GM12878 (cell line): Measurements from ENCODE around the gene CRELD2. TPM values are rescaled to one million over a fixed set of nuclear protein-coding genes. Genes with fewer than 3 reads are reported as not detected.

Experiments used
- ATAC-seq: fragments of 200-7000 bp; cut with Tn5 transposase; 3 replicates; pipeline ENCODE4 v1.9.1; 2020; ENCODE audit warnings: mild to moderate bottlenecking, moderate library complexity
- BruUV-seq: library from RNA; stranded (reverse); fragments of 400-500 nt; replicated peaks from 2 replicates; lab custom pipeline; 2021; lab: Mats Ljungman, UMichigan
- CTCF ChIA-PET: fragments of 300-600 bp; sonication (Branson Sonifier 250); formaldehyde crosslinking; extraction: SDS; loops from one replicate; lab custom pipeline; 2021; ENCODE audit warnings: inconsistent platforms; lab: Yijun Ruan, JAX
- POLR2A ChIA-PET: fragments of 350-600 bp; formaldehyde crosslinking; extraction: SDS; loops from one replicate; lab custom pipeline; 2021; ENCODE audit warnings: inconsistent platforms; lab: Charles Lee
- RAD21 ChIA-PET: fragments of 300-600 bp; sonication (Branson Sonifier 250); formaldehyde crosslinking; loops from one replicate; lab custom pipeline; 2023; ENCODE audit warnings: antibody characterized with exemption; ENCODE audit not compliant: unreplicated experiment; lab: Charles Lee
- SMC1A ChIA-PET: fragments of 300-600 bp; sonication (Branson Sonifier 250); formaldehyde crosslinking; loops from one replicate; lab custom pipeline; 2023; ENCODE audit not compliant: unreplicated experiment, uncharacterized antibody; lab: Charles Lee
- DNase-seq: peaks from one replicate; pipeline ENCODE4 v3.0.0-alpha.2; 2011; ENCODE audit warnings: low read depth, low spot score
- FAIRE-seq: peaks from 3 replicates; lab custom pipeline; 2011; peaks lifted over from hg19 to GRCh38; lab: Jason Lieb, UNC
- H2AFZ ChIP-seq: 2 replicates; pipeline ENCODE4 v1.6.0; 2011; ENCODE audit warnings: low read depth, low read length, control low read depth; ENCODE audit not compliant: control insufficient read depth
- H3K27ac ChIP-seq: 2 replicates; pipeline ENCODE4 v1.5.1; 2011; ENCODE audit warnings: control low read depth; ENCODE audit not compliant: control insufficient read depth, insufficient read depth
- H3K27me3 ChIP-seq, 2 experiments: replicated peaks in 1 of 2; 2 replicates each; pipeline versions ENCODE4 v1.6.0 to v1.6.1; 2011; ENCODE audit warnings: low read length in 1 of 2; ENCODE audit not compliant: control insufficient read depth in 2 of 2, insufficient read depth in 2 of 2
- H3K36me3 ChIP-seq, 2 experiments: 2 replicates each; pipeline ENCODE4 v1.5.1; 2011; ENCODE audit warnings: low read length in 1 of 2; ENCODE audit not compliant: control insufficient read depth in 2 of 2, insufficient read depth in 2 of 2
- H3K4me1 ChIP-seq: 2 replicates; pipeline ENCODE4 v1.6.1; 2011; ENCODE audit warnings: mild to moderate bottlenecking, low read length, moderate library complexity, mixed read lengths; ENCODE audit not compliant: control insufficient read depth, insufficient read depth
- H3K4me2 ChIP-seq: 2 replicates; pipeline ENCODE4 v1.6.0; 2011; ENCODE audit warnings: control low read depth; ENCODE audit not compliant: control insufficient read depth, insufficient read depth
- H3K4me3 ChIP-seq: fragments of 200-600 bp; sonication (generic); 2 replicates; pipeline ENCODE4 v1.5.1; 2016
- H3K79me2 ChIP-seq: 2 replicates; pipeline ENCODE4 v1.6.0; 2011; ENCODE audit warnings: low read length; ENCODE audit not compliant: control insufficient read depth, insufficient read depth
- H3K9ac ChIP-seq: 2 replicates; pipeline ENCODE4 v1.8.0; 2011; ENCODE audit warnings: low read length, control low read depth, mixed read lengths; ENCODE audit not compliant: control insufficient read depth, insufficient read depth
- H3K9me3 ChIP-seq: replicated peaks from 3 replicates; pipeline ENCODE4 v1.5.1; 2011; ENCODE audit warnings: mild to moderate bottlenecking, low read length; ENCODE audit not compliant: control insufficient read depth, insufficient read depth
- H4K20me1 ChIP-seq: 2 replicates; pipeline ENCODE4 v1.6.0; 2011; ENCODE audit not compliant: control insufficient read depth, insufficient read depth
- BRCA1 ChIP-seq: IDR thresholded peaks from 2 replicates; pipeline ENCODE4 v1.6.1; 2011; ENCODE audit warnings: low read depth, low read length, improper control_type of control experiment
- NFXL1 ChIP-seq: fragments of 450-650 bp; IDR thresholded peaks from 2 replicates; pipeline ENCODE4 v1.6.1; 2017; ENCODE audit warnings: antibody characterized with exemption, mild to moderate bottlenecking, borderline replicate concordance
- RCOR1 ChIP-seq: conservative IDR thresholded peaks from 2 replicates; pipeline ENCODE4 v1.6.1; 2012; ENCODE audit warnings: low read depth, low read length, improper control_type of control experiment
- SMARCA5 ChIP-seq: fragments of 450-650 bp; IDR thresholded peaks from 2 replicates; pipeline ENCODE4 v1.6.1; 2017; ENCODE audit warnings: mild to moderate bottlenecking
- TAF1 ChIP-seq: IDR thresholded peaks from 2 replicates; pipeline ENCODE4 v1.6.1; 2011; ENCODE audit warnings: mild to moderate bottlenecking, low read depth, low read length, borderline replicate concordance
- ZBTB11 ChIP-seq: fragments of 450-650 bp; formaldehyde crosslinking; IDR thresholded peaks from 2 replicates; pipeline ENCODE4 v1.5.0; 2022; ENCODE audit warnings: mild to moderate bottlenecking, missing genetic modification characterization
- WGBS: methylation state at CpG from one replicate; pipeline ENCODE4 v1.1.6; 2016; ENCODE audit warnings: low lambda C conversion rate; ENCODE audit not compliant: insufficient replicate concordance, insufficient coverage; ENCODE audit errors: missing lambda C conversion rate; 5-methylcytosine and 5-hydroxymethylcytosine counted together
- in situ Hi-C: fragments of 300-500 bp; cut with MboI; formaldehyde crosslinking; loops from 9 replicates; pipeline ENCODE4 v1.14.3; 2018; ENCODE audit warnings: mixed read lengths
- intact Hi-C: fragments of 100-400 bp; cut with micrococcal nuclease; formaldehyde crosslinking; loops from one replicate; pipeline ENCODE4 v1.14.2; 2022; ENCODE audit not compliant: unreplicated experiment
- polyA plus RNA-seq, 11 experiments: library from polyadenylated mRNA; depleted of rRNA in 4 of 11; unstranded in 6 of 11; stranded (reverse) in 5 of 11; fragments of >200 nt; fragmentation: Nextera tagmentation in 4 of 11; fragmentation: Illumina TruSeq in 1 of 11; extraction: Ambion mirVana in 4 of 11; extraction: Trizol in 1 of 11; gene quantifications; 1 replicate in 1 of 11; 2 replicates in 10 of 11; pipeline versions ENCODE4 v1.2.1 to v1.2.3, GENCODE V29; 2011 to 2016; ENCODE audit warnings: inconsistent platforms in 2 of 11, missing spikeins in 2 of 11, low read depth in 1 of 11
- total RNA-seq, 4 experiments: library from RNA; depleted of rRNA in 3 of 4; stranded (reverse); fragments of >200 nt in 3 of 4; fragmentation: Illumina TruSeq in 1 of 4; extraction: Trizol in 1 of 4; gene quantifications; 2 replicates each; pipeline versions ENCODE4 v1.2.1 to v1.2.3, GENCODE V29; 2013 to 2021

Gene CRELD2
- total and polyA plus RNA-seq, 10 of the 15 experiments (the other 5 are each of a cell fraction or from before 2014, with no cell fraction given) = 9.4 to 111 (median 25.9) TPM

- in situ Hi-C loops = no loop called here
- no peaks in the 10 kb centered on the region; a peak in 2 of 4 replicates for H3K36me3 ChIP-seq
- no peak for TF ChIP-seq ZBTB11 (CRISPR knock-in tag)
- no peak for TF ChIP-seq SMARCA5
- no peak for TF ChIP-seq NFXL1
- TF ChIP-seq BRCA1 = no peak
- TF ChIP-seq TAF1 = no peak
- no peak for TF ChIP-seq RCOR1
- TF ChIP-seq, all 136 proteins: peak for 0
- ChIA-PET CTCF (interaction anchor here (1.3 kb wide), 1 partner anchor 11 kb away, joined by 6 read pairs; no protein-coding TSS in a partner anchor), SMC1A (no interaction called here), POLR2A (no interaction called here), RAD21 (interaction anchor here (1.0 to 1.2 kb wide), 2 partner anchors 12 to 111 kb away, joined by 3 read pairs; no protein-coding TSS in a partner anchor)
- Histone ChIP-seq H3K4me1 (peaks cover 25% of the 10 kb centered on the region), H3K4me2 (peak overlapping the region; percentile 90), H3K27ac (peak overlapping the region; percentile 58), H3K4me3 (peak overlapping the region; percentile 69), H3K27me3 (no peaks in the 10 kb centered on the region), H2AFZ (no peak overlapping the region; the same call in 1 of the 2 replicates), H3K9me3 (no peaks in the 10 kb centered on the region), H3K9ac (peak overlapping the region; percentile 84), H4K20me1 (no peaks in the 10 kb centered on the region), H3K79me2 (peaks cover 26% of the 10 kb centered on the region)
- BruUV-seq = no TSS peak
- FAIRE-seq = no peak
- WGBS = 41% methylated on average over 44 of the region's 47 CpGs
- no peak for ATAC-seq
- no peak for DNase-seq
- intact Hi-C loops = loop anchor here (2.0 kb wide), 2 partner anchors 38 to 92 kb away; partner anchors contain the start of gene BRD1
Observed at GRCh38 chr22:49918911-49919881, 762 bp downstream of the CRELD2 start.
